HCT116 (cell line): Measurements from ENCODE around the gene MNT.

Experiments
- CTCF ChIP-seq, 3 experiments: fragments of 200-600 bp in 1 of 3; sonication (generic) in 1 of 3; IDR thresholded peaks in 2 of 3; conservative IDR thresholded peaks in 1 of 3; 2 replicates each; pipeline ENCODE4 v1.5.1; 2012 to 2017; ENCODE audit warnings: low read depth in 2 of 3, low read length in 2 of 3, antibody characterized with exemption in 1 of 3, borderline replicate concordance in 1 of 3, control low read depth in 1 of 3, mild to moderate bottlenecking in 1 of 3, mixed read lengths in 1 of 3, mixed run types in 1 of 3, moderate library complexity in 1 of 3; ENCODE audit not compliant: insufficient read depth in 1 of 3
- ELF1 ChIP-seq: IDR thresholded peaks from 2 replicates; pipeline ENCODE4 v1.6.1; 2012; ENCODE audit warnings: low read depth, borderline replicate concordance
- EZH2 ChIP-seq: fragments of 200-600 bp; sonication (generic); IDR thresholded peaks from 2 replicates; pipeline ENCODE4 v1.6.1; 2017; ENCODE audit warnings: antibody characterized with exemption, mixed run types
- FOSL1 ChIP-seq: IDR thresholded peaks from 2 replicates; pipeline ENCODE4 v1.6.1; 2012; ENCODE audit warnings: low read depth
- JUND ChIP-seq: IDR thresholded peaks from 2 replicates; pipeline ENCODE4 v1.6.1; 2012
- MAX ChIP-seq: IDR thresholded peaks from 2 replicates; pipeline ENCODE4 v1.6.1; 2012
- POLR2A ChIP-seq: IDR thresholded peaks from 2 replicates; pipeline ENCODE4 v1.7.0; 2011; ENCODE audit warnings: borderline replicate concordance; ENCODE audit not compliant: insufficient read depth, insufficient read length; ENCODE audit errors: extremely low read depth
- SIN3A ChIP-seq: IDR thresholded peaks from 2 replicates; pipeline ENCODE4 v1.6.1; 2012; ENCODE audit warnings: low read depth
- SP1 ChIP-seq: IDR thresholded peaks from 2 replicates; pipeline ENCODE4 v1.6.1; 2012; ENCODE audit warnings: low read depth
- YY1 ChIP-seq: IDR thresholded peaks from 2 replicates; pipeline ENCODE4 v1.6.1; 2011; ENCODE audit warnings: low read length, low read depth, moderate library complexity, mild to moderate bottlenecking; ENCODE audit not compliant: insufficient replicate concordance; ENCODE audit errors: extremely low read depth
- ZBTB33 ChIP-seq: IDR thresholded peaks from 2 replicates; pipeline ENCODE4 v1.6.1; 2011; ENCODE audit warnings: mild to moderate bottlenecking, low read length, moderate library complexity; ENCODE audit not compliant: insufficient replicate concordance; ENCODE audit errors: extremely low read depth

- no peak for TF ChIP-seq POLR2A
- no peak for TF ChIP-seq EZH2
- no peak for TF ChIP-seq YY1
- TF ChIP-seq CTCF (IDR thresholded peaks at IDR 0.05 in 2 of 3, conservative IDR thresholded peaks at IDR 0.05 in 1 of 3; ENCODE audit: borderline replicate concordance in 1 of 3, insufficient read depth in 1 of 3, low read depth in 2 of 3, low read length in 2 of 3), result no peak; a peak in 1 of 6 replicates
- TF ChIP-seq MAX, result no peak
- TF ChIP-seq ELF1, result no peak
- TF ChIP-seq ZBTB33, result no peak
- no peak for TF ChIP-seq SIN3A
- no peak for TF ChIP-seq SP1
- TF ChIP-seq JUND, result no peak
- no peak for TF ChIP-seq FOSL1
Measured at GRCh38 chr17:2410951-2411350, 10.1 kb upstream of the MNT start.
